Stimulated activated CD4-positive, alpha-beta T cell treated with anti-CD3 and anti-CD28 coated beads, Interleukin-1b, Interleukin-23, amount 100 ng/mL, for 48 hours (primary cell): Measurements from ENCODE around the gene BET1.
"Not testable (repeated sequence)": the region's sequence is repeated elsewhere in the genome, so short reads cannot be mapped to it uniquely, and the experiment has no call there.

ENCODE experiments used
- DNase-seq: peaks from one replicate; pipeline ENCODE4 v3.0.0-alpha.2; 2020

BET1 gene, protein sequence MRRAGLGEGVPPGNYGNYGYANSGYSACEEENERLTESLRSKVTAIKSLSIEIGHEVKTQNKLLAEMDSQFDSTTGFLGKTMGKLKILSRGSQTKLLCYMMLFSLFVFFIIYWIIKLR

DNA sequence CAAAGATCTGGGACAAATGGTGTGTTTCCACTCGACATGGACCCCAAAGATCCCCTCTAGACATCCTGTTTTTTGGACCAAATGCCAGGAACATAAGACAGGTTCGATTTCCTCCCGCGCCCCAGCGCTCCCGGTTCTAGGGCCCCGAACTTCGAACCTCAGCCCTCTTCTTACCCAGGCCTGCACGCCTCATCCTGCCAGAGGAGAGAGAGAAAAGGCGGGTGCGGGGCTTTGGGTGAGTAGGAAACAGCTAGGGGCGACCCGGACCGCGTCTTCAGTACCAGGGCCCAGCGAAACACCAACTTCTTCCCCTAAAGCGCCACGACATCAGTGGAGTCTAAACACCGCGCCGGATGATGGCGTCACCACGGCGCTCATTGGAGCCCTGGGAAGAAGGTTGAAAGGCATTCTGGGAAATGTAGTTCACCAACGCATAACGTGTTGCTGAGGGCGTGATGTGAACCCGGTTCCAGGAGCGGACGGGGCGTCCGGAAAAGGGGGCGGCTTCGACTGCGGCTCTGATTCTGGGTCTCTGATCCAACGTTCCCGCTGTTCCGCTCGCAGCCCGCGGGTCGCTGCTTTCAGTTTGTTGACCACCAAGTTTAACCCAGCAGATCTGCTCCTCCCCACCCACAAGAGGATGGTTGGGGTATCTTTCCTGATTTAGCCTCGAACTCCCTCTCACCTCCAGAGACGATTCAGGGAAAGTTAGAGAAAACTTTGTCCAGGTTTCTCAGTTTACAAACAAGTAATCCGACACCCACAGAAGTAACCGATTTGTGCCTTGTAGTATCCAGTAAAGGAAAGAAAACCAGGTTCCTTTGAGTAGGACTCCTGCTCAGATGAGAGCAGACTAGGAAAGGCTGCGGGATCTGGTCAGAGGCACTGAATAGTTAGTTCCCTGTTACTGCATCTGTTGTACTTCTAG lies at the start of gene BET1:
BET1 (minus strand) TSS at position 332 of the 928 bp plus-strand sequence; CDS start at position 193, 139 bp downstream.
- DNase-seq = peak; percentile 92

DNA sequence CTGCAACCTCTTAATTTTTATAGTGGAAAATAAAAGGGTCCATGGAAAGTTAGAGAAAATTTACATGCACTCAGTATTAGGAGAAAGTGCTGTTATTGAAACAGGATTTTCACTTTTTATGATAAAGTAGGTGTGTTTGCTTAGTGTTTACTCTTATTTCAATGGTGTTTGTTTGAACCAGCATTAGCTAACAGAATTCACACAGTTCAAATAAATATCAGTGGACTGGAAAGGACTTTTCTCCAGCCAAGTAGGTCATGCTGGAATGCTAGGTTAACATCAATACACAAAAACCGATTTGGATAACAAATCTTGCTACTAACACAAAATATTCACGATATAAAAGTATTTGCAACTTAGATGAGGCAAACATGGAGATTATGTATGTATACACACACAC lies 49.4 kb upstream of the BET1 start:
- no peak for DNase-seq

DNA sequence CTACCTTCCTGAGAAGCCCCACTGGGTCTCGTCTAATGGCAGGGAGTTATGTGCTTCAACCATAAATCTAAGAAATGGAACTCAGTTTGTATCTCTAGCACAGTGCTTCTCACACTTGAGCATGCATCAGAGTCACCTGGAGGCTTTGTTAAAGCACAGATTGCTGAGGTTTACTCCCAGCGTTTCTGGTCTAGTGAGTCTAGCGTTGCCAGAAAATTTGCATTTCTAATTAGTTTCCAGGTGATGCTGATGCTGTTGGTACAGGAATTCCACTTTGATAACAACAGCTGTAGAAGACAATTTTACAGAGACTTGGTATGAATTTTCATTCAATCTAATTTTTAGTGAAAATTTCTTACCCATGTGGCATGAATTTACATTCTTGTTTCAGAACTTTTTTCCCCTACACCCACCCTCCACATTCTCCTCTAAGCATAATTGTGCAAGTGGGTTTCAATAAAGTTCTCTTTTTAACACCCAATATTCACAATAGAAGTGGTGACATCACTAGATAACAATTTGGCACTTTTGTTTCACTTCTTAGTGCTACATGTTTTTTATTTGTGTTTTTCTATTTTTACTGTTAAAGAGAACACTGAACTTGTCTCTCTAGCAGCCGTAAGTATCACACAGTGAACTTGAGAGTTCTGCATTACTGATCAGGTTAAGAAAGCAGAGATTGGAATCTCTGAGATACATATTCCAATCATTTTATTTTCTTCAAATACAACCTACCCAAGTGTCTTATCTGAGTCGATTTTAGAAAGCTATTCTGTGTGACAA lies 48.4 kb upstream of the BET1 start:
- no peak for DNase-seq

DNA sequence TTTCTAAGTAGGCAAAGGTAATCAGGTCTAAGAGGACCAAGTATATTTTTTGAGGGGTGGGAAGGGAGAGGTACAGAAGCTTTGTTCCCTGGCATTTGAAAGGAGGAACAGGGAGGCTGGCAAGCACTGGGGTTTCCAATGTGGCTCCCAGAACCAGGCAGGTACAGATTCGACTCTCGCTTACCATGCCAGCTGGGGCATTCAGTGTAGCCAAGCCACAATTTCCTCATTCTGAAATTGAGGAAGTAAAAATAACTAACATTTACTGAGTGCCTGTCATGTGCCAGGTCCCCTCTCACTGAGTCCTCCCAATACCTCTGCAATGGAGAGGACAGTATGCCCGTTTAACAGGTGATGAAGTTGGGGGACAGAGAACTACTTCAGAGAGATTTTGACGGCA lies 45.9 kb upstream of the BET1 start:
- DNase-seq = no peak

DNA sequence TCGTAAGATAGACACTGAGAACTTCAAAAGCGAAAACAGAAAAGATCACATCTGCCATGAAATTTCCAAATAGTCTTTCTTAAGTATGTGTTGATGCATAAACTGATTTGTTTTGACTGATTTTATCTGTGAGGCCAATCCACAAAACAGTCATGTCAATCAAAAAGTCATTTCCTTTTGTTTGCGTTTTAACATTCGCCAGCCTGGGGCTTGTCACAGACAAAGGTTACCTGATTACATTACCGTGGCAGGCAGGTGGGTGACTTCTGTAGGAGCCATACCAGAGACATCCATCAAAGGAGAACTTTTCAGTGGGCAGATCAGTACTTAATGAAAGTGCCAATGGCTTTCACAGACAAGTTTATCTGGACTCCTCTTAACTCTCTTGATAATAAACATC lies 45.5 kb upstream of the BET1 start:
- no peak for DNase-seq

DNA sequence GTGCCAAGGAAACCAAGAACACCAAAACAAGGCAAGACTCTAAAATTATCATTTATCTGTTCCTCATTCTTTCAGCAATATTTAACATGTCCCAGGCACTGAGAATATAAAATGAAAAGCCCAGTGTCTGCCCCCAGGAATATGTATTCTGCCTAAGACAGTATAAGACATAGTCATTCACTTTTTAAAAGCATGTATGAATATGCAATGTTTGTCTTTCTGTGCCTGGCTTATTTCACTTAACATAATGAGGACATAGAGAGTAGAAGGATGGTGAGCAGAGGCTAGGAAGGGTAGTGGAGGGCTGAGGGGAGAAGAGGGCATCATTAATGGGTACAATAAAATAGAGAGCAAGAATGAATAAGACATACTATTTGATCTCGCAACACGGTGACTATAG lies 44.6 kb upstream of the BET1 start:
- no peak for DNase-seq

DNA sequence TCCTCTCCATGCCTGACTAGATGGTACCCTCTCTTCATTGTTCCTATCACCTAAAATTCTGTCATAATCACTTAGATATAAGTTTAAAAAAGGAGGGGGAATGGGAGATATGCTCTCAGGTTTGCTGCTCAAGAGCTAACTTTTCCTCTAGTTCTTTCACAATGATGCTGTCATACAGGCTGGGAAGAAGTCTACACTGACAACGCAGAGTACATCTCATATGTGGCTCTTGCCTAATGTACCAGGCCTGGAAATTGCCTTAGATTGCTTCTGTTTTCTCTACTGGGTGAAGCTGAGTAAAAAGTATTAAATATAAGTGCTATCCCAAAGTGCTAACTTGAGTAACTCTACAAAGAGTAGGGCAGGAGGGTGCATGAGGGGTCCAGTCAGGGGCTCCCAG lies 43.8 kb upstream of the BET1 start:
- no peak for DNase-seq

DNA sequence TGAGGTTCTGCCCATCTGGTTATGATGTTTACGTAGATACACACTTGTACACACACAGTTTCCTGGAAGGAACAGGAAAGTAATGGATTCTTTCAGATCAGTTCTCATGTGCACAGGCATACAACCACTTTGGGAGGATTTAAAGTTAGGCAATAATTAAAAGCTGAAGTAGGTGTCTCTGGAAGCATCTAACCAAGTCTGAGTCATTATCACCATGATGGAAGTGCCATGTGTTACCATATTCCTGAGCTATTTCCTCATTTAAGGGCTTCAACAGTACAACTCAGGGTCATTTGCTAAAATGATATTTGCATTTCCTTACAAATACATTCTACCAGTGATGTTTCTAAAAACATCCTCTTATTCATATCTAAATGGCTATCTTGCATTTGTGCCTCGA lies 41.4 kb upstream of the BET1 start:
- DNase-seq = no peak

DNA sequence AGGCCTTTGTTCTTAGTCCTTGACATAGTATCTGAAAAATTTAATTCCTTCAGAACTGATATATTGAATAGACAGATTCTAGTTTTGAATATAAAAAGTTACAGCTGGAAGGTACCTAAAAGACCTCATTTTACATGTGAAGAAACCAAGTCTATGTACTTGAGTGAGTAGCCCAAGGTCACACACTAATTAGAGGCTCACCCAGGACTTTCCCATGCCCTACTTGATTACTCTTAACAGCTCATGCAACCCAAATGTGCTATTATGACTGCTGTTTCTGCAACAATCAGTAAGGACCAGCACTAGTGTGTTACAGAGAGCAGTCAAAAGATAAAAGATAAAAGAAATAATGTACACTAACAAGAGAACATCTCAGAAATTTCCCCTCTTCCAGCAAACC lies 40.7 kb upstream of the BET1 start:
- no peak for DNase-seq

DNA sequence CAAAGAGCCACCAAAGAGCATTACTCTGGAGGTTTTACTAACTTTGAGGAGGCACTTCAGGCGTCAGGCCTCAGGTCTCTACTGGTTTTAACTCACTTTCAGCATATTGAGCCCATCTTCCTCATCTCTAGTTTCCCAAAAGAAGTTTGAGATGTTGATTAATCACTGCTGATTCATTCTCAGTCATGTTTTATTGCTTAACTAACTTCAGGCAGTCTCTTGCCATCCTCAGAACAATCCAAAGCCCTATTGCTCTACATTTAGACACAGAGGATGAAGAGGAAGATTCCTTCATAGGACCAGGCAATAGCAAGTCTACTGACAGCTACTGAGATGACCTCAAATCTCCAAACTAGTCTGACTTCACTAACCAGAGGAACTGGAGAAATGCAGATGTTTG lies 39.1 kb upstream of the BET1 start:
- DNase-seq = no peak

DNA sequence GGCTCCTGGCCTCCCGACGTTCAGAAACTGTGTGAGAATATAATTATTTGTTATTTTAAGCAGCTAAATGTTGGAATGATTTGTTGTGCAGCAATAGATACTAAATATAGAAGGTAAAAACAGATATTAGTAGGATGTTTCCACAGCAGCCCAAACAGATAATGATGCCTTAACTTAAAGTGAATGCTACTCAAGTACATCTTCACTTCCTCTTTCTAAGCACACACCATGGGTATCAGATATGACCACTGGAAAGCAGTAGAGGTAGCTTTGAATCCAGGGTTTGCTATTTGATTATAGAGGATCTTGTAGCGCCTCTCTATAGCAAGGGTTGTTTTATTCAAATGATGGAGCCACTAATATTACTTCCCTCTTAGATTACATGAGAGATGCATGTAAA lies 38.2 kb upstream of the BET1 start:
- no peak for DNase-seq

DNA sequence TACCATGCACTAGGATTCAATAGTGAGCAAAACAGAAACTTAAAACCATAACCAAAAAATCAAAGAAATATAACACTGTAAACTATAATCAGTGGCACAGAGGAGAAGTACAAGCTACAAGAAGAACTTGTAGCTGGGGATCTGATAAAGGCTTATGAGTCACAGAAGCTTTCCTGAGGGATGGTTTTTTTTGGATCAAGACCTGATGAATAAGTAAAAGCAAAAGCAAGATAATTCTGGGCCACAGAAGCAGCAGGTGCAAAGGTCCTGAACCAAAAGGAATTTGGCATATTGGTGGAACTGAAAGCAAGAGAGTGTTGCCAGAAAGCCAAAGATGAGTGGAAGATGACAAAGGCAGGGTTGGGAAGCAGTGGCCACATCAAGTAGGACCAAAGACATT lies 37.4 kb upstream of the BET1 start:
- no peak for DNase-seq

DNA sequence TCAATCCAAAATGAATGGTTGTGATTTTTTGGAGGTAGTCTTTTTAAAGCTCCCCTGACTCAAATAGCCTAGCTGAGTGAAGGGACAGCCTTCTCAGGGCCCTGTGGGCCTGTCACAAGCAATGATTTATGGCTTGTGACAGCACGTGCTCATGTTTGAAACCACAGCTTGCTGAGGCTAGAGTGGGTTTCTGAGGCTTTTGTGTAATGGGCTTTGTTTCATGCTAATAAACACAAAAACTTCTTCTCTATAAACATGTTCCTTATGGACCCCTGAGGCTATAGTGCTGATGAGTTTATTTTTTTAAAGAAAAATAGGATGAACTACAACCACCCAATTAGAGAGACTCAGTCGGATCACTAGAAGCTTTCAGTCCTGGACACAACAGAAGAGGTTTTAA lies 36.1 kb upstream of the BET1 start:
- DNase-seq = no peak

DNA sequence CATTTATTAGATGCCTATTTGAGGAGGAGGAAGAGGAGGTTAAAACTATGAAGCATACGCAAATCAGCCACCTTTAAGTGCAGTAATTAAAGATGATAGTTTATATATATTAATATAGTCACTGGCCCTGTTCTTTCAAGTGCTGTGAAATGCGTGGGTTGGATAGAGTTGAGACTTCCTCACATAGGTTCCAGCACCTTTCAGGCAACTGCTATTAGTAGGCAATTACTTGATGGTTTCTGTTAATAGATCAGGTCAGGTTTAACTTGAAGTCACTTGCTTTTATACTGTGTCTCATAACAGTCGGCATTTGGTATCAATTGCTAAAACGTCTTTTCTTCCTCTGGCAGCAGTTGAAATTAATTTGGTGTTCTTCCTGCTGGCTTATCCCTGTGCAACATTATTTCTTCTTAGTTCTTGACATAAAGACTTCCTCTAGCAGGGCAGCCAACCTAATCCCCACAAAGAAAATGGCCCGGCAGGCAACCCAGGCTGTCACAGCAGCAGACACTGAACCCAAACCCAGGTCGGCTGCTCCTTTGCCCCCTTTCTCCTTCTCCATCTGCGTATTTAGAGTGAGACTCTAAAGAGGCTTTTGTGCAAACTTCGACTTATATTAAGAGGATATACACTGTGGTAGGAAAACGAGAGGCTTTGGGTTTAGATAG lies 35.3 kb upstream of the BET1 start:
- DNase-seq = no peak

DNA sequence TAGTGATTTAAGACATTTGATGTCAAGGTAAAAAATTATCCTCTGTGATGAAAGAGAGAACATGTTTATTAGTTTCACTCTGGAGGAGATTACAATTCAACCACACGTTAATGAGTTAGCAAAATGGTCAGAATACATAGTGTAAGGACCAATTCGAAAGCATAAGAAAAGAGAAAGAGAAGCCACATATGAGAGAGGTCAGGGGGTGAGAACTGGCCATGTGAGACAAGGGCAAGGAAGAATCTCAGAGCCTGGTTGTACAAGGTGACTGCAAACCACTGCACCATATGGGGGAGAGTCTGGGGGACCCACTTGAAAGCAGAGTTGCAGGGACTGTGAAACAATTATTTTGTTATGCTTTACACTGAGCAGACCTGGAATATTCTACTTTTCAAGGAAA lies 27.7 kb upstream of the BET1 start:
- DNase-seq = no peak

DNA sequence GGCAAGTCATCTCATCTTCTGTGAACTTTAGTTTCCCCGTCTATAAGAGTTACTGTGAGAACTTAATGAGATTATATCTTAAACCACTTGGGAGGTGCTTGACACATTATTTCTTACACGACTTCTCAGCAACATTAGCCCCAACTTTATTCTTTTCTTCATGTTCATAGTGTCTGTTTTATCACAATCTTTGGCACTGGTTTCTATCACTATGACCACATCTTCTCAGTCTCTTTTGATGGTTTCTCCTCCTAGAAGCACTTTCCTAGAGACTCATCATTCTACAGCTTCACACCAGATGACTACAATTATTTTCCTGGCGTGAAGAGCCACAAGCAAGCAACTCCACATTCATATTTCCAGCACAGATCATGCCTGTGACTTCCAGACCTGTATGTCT lies 26.5 kb upstream of the BET1 start:
- no peak for DNase-seq

DNA sequence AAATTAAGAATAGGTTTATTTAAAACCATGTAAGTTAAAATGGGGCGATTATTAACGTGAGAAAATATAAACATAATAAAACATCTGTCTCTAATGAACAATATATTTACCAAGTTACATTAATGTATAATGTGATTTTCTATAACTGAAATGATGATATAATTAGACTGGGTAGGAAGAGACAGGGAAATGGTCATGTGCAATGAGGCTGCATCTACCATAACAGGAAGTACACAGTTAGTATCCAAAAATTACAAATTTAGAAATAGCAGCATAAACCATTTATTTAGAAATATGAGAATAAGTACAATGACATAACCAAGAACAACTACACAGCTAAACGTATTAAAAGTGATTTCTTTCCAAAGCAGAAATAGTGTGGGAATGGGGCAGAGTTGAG lies 25.8 kb upstream of the BET1 start:
- no peak for DNase-seq

DNA sequence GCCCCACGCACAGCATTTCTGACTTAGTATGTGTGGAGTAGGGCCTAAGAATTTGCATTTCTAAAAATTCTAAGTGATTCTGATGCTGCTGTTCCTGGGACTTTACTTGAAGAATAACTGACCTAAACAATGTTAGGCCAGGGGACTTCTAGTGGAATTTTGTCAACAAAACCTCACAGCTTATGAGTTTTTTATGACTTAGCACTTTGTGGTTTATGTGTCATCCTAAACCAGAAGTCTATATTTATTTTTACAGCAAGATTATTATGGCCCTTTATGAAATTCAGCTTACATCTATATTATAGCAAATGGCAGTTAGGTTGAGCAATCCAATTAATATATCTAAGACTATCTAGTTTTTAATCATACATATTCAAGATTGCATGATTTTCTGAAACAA lies 24.6 kb upstream of the BET1 start:
- DNase-seq = no peak

DNA sequence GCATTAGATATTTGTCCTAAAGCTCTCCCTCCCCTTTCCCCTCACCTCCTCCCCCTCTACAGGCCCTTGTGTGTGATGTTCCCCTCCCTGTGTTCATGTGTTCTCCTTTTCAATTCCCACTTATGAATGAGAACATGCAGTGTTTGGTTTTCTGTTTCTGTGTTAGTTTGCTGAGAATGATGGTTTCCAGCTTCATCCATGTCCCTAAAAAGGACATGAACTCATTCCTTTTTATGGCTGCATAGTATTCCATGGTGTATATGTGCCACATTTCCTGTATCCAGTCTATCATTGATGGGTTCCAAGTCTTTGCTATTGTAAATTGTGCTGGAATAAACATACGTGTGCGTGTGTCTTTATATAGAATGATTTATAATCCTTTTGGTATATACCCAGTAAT lies 22.5 kb upstream of the BET1 start:
- not testable (repeated sequence) for DNase-seq

DNA sequence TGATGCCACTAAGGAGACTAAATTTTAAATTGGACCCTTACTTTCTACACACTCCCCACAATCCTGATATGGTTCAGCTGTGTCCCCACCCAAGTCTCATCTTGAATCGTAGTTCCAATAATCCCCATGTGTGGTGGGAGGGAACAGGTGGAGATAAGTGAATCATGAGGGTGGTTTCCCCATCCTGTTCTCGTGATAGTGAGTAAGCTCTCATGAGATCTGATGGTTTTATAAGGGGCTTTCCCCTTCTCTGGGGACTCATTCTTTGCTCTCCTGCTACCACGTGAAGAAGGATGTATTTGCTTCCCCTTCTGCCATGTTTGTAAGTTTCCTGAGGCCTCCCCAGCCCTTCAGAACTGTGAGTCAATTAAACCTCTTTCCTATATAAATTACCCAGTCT lies 18.4 kb upstream of the BET1 start:
- DNase-seq = no peak

DNA sequence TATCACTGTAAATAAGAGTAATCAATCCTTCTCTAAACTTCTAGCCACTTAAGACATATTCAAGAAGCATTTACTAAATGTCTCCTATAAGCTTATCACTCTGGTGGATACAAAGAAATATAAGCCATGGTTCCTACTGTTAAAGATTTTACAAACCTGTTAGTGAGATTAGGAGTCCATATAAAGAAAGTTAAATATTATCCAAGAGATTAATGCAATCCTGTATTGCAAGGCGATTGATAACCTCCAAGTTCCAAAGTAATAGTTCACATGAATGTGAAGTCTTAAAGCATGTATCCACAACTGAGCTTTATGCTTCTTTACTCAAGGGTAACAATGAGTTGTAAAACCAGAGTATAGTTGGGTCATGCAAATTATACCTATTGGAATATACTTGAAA lies 12.6 kb upstream of the BET1 start:
- no peak for DNase-seq

DNA sequence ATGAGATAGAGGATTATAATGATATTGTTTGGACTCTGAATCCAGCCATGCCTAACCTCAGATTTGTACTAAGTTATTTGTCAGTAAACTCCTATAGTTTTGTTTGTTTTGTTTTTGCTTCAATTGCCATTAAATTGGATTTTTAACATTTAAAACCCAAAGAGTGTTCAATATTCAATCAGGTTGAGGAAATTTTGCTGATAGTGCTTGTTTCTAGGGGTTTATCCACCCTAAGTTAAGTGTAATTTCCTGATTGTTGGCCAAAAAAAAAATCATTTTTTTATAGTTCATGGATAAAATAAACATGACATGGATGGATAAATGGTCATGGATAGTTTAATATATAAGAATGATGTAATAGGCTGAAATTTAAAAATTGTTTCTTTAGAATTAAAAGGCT lies 11.4 kb upstream of the BET1 start:
- DNase-seq = no peak

DNA sequence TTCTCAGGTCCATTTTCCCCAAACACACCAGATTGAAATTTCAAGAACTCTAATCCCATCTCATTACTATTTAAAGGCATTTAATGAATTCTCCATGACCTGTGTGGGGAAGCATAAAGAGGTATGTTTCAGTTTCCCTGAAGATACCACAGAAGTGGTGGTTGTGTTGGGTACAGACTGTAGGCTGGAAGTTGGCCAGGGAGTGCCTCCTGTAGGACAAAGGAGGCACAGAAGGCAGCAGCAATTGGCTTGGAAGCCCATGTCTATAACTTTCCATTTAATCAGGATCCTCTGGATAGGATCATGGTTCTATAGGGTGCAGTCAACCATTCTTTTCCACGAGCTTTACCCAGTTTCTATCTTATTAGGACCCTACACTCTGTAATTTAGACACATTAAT lies 8.6 kb upstream of the BET1 start:
- no peak for DNase-seq
